Measurements from ENCODE around the gene COMMD2. TPM values are rescaled to one million over a fixed set of nuclear protein-coding genes. Genes with fewer than 3 reads are reported as not detected.

Gene COMMD2
- total RNA-seq, 1 experiment from 2014 or later: 64.9 TPM

DNA sequence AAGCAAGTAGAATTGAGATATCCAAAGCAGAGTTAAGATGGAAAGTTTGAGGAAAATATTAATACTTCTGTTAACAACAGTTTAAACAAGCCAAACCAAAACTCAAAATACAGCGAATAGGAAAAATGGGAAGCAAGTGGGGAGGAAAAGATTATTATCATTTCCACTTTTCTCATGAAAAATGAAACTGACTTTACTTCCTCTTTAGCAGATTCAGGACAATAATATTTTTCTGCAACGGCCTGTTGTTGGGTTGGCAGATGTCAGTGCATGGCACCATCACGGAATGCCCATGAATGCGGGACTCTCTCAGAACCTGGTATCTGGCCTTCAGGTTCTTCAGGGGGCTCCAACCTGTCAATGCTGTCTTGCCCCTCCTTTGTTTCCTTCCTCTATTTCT, 28.9 kb upstream of the COMMD2 start:
- Histone ChIP-seq H3K79me1 (ENCODE audit: insufficient read depth, low read depth, low read length, poor library complexity, severe bottlenecking) (no peaks in the 10 kb centered on the region), H2AK5ac (ENCODE audit: insufficient read length, low read length) (no peak overlapping the region), H4K5ac (ENCODE audit: insufficient read length, low read depth, low read length) (no peak overlapping the region), H3K56ac (ENCODE audit: insufficient read length, low read depth, low read length) (no peak overlapping the region), H3K23me2 (ENCODE audit: insufficient read length, low read depth, low read length, poor library complexity, severe bottlenecking) (no peaks in the 10 kb centered on the region), H3K14ac (ENCODE audit: insufficient read depth, low read length) (no peak overlapping the region), H4K20me1 (ENCODE audit: control insufficient read depth, insufficient read depth, insufficient read length) (no peaks in the 10 kb centered on the region), H2BK20ac (ENCODE audit: low read depth, low read length, poor library complexity, severe bottlenecking) (no peak overlapping the region), H3K27ac (ENCODE audit: insufficient read length, low read depth, low read length) (no peak overlapping the region), H3K79me2 (ENCODE audit: insufficient read depth, low read length) (no peaks in the 10 kb centered on the region), H3T11ph (ENCODE audit: low read length) (no peak overlapping the region), H3K18ac (ENCODE audit: insufficient read length, low read depth, low read length) (no peak overlapping the region), H3K4ac (ENCODE audit: low read depth, low read length) (no peak overlapping the region), H3K9me3 (ENCODE audit: control insufficient read depth, low read depth, low read length) (no peaks in the 10 kb centered on the region), H4K91ac (ENCODE audit: insufficient read length, low read depth, low read length) (no peak overlapping the region), H3K4me2 (ENCODE audit: insufficient read depth, insufficient read length, low read length) (no peak overlapping the region), H3K27me3 (ENCODE audit: insufficient read depth, low read length) (no peaks in the 10 kb centered on the region), H4K8ac (replicated peaks; ENCODE audit: insufficient read length, low read depth, low read length) (no peak overlapping the region), H3K23ac (ENCODE audit: insufficient read length, low read depth, low read length) (no peak overlapping the region), H2BK5ac (ENCODE audit: insufficient read length, low read length) (no peak overlapping the region), H2AFZ (ENCODE audit: low read length) (no peak overlapping the region), H2BK12ac (ENCODE audit: insufficient read length, low read depth, low read length) (no peak overlapping the region), H2BK15ac (ENCODE audit: low read depth, low read length) (no peak overlapping the region), H2BK120ac (ENCODE audit: low read depth, low read length, poor library complexity, severe bottlenecking) (no peak overlapping the region), H3K9ac (ENCODE audit: extremely low read depth, insufficient read length, low read length) (no peak overlapping the region), H3K4me1 (ENCODE audit: insufficient read depth, low read length) (no peaks in the 10 kb centered on the region)
- DNase-seq: no peak
- no peaks in the 10 kb centered on the region for H3K9me3 Mint-ChIP-seq
- no peaks in the 10 kb centered on the region for H3K27me3 Mint-ChIP-seq (ENCODE audit: low read depth)
- H3K4me3 Mint-ChIP-seq: no peak overlapping the region
- TF ChIP-seq, protein P1, sequence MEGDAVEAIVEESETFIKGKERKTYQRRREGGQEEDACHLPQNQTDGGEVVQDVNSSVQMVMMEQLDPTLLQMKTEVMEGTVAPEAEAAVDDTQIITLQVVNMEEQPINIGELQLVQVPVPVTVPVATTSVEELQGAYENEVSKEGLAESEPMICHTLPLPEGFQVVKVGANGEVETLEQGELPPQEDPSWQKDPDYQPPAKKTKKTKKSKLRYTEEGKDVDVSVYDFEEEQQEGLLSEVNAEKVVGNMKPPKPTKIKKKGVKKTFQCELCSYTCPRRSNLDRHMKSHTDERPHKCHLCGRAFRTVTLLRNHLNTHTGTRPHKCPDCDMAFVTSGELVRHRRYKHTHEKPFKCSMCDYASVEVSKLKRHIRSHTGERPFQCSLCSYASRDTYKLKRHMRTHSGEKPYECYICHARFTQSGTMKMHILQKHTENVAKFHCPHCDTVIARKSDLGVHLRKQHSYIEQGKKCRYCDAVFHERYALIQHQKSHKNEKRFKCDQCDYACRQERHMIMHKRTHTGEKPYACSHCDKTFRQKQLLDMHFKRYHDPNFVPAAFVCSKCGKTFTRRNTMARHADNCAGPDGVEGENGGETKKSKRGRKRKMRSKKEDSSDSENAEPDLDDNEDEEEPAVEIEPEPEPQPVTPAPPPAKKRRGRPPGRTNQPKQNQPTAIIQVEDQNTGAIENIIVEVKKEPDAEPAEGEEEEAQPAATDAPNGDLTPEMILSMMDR (conservative IDR thresholded peaks at IDR 0.05): no peak
- peak overlapping the region in 1 of 3 experiments; percentile 36; a peak in 1 of 7 replicates for H3K27ac Mint-ChIP-seq
- H3K4me1 Mint-ChIP-seq: peaks cover 4% of the 10 kb centered on the region in 2 experiments
- WGBS (ENCODE audit: extremely low coverage, insufficient read length, low lambda C conversion rate): no CpG with 5 or more reads among the region's 4 CpGs
- no peaks in the 10 kb centered on the region for H3K36me3 Mint-ChIP-seq (ENCODE audit: insufficient read depth in 1 of 3, low read depth in 3 of 3)
